Fibroblast of the aortic adventitia (primary cell): ENCODE data around the gene TMCO1. TPM values are rescaled to one million over a fixed set of nuclear protein-coding genes. Genes with fewer than 3 reads are reported as not detected.

Experiments
- DNase-seq: peaks from one replicate; pipeline ENCODE4 v3.0.0-alpha.2; 2010; ENCODE audit warnings: low read depth
- H3K4me3 ChIP-seq: 2 replicates; pipeline ENCODE4 v1.5.1; 2011; ENCODE audit warnings: low read depth, mild to moderate bottlenecking, control low read depth, low read length, moderate library complexity
- total RNA-seq: library from RNA; depleted of rRNA; stranded (reverse); fragments of >200 nt; gene quantifications from 2 replicates; pipeline ENCODE4 v1.2.3, GENCODE V29; 2012; ENCODE audit warnings: low replicate concordance
- TF ChIP-seq, protein P1 (sequence below): IDR thresholded peaks from 2 replicates; pipeline ENCODE4 v1.5.1; 2011; ENCODE audit warnings: mild to moderate bottlenecking, low read length, control low read depth, inconsistent platforms; ENCODE audit not compliant: insufficient read depth

TMCO1 gene
- total RNA-seq, 1 donor, result 112 TPM

DNA sequence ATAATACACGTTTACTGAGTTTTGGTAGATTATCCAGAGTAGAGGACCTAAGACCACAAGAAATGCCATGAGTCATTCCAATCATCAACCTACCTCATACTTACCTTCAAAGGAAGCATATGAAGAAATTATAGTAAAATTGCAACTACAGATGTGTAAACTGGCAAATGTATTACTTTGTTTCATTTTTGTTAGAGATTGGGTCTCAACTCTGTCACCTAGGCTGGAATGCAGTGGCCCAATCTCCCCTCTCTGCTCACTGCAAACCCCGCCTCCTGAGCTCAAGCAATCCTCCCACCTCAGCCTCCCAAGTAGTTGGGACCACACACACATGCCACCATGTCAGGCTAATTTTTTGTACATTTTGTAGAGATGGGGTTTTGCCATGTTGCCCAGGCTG is 5.2 kb downstream of the TMCO1 start:
- no peak overlapping the region for H3K4me3 ChIP-seq
- TF ChIP-seq, protein P1, sequence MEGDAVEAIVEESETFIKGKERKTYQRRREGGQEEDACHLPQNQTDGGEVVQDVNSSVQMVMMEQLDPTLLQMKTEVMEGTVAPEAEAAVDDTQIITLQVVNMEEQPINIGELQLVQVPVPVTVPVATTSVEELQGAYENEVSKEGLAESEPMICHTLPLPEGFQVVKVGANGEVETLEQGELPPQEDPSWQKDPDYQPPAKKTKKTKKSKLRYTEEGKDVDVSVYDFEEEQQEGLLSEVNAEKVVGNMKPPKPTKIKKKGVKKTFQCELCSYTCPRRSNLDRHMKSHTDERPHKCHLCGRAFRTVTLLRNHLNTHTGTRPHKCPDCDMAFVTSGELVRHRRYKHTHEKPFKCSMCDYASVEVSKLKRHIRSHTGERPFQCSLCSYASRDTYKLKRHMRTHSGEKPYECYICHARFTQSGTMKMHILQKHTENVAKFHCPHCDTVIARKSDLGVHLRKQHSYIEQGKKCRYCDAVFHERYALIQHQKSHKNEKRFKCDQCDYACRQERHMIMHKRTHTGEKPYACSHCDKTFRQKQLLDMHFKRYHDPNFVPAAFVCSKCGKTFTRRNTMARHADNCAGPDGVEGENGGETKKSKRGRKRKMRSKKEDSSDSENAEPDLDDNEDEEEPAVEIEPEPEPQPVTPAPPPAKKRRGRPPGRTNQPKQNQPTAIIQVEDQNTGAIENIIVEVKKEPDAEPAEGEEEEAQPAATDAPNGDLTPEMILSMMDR, result no peak
- DNase-seq, result no peak

DNA sequence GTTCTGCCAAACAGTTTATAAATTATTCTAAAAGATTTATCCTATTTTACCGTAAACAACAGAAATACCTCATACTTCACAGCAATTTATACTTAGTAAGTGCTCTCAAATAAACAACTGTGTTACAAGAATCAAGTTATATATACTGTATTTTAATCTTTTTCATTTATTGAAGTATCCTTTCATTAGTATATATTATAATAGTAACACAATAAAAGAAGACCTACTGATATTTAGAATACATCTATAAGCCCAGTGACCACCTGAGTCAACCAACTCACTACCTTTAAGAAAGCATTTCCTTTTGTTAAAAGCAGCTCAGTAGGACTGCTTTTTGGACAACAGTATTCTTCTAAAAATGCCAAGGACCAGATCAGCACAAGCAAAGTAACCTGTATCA is 5.9 kb downstream of the TMCO1 start:
- DNase-seq, result no peak
- TF ChIP-seq, protein P1, result no peak
- no peak overlapping the region for H3K4me3 ChIP-seq

DNA sequence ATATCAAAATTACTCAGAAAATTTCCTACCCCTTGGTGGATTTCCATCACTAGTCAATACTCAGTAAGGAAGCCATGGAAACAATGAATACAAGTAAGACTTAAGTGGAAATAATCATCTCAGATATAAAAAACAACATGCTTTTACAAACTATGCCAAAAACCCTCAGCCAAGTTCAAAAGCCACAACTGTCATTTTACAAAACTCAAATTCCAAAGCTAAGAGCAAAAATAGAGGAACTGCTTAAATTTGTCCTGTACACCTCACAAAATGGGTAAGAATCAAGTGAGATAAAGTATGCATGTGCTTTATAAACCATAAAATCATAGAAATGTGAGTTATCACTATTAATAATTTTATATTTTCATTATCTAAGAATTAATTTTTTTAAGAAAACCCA is 9.6 kb downstream of the TMCO1 start:
- no peak for DNase-seq
- TF ChIP-seq, protein P1, result no peak
- no peak overlapping the region for H3K4me3 ChIP-seq

DNA sequence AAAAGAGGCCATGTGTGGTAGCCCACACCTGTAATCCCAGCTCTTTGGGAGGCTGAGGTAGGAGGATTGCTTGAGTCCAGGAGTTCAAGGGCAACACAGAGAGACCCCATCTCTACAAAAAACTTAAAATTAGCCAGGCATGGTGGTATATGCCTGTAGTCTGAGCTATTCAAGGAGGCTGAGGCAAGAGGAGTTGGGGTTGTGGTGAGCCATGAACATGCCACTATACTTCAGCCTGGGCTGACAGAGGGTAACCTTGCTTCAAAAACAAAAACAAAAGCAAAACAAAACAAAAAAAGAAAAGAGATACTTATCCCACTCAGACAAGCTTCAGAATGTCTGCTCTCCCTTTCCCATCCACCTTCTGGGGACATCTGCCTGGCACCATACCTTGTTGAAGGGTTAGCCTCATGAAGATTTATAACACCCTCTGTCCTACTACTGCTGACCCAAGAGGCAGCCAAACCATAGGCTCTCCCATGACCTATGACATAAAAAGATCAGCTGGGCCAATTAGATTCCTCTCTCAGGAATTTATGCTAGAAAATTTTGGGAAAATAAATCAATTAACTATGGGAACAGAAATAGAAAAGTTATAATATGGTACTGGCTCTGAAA is 13.2 kb downstream of the TMCO1 start:
- no peak overlapping the region for H3K4me3 ChIP-seq
- DNase-seq, result no peak
- TF ChIP-seq, protein P1, result no peak

DNA sequence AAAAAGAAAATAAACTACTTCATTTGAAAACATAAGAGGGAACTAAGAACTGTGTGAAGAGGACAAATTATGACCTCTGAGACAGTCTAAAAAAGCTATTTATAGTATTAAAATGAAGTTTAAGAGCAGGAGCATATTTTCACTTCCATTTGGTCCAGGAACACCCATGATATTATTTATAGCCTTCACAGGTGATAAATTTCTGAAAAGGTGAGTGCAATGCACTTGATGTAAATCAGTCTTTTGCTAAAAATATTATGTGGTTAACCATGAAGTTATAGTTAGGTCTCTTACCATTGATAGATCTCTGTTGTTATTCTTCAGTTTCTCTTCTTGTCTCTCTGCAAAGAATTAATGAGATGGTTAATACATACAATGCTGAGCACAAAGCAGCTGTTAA is 14.7 kb downstream of the TMCO1 start:
- TF ChIP-seq, protein P1, result no peak
- no peak overlapping the region for H3K4me3 ChIP-seq
- DNase-seq, result no peak

DNA sequence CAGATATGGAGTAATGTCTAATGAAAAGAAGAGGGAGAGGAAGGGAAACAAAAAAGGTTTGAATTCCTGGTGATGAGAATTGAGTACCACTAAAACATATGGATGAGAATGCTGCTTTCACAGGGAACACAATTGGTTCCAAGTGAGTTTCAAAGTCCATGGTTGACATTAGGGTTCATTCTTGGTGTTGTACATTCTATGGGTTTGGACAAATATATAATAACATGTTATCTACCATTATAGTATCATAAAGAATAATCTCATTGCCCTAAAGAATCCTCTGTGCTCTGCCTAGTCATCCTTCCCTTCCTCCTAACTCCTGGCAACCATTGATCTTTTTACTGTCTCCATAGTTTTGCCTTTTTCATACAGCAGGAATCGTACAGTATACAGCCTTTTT is 20.1 kb downstream of the TMCO1 start:
- H3K4me3 ChIP-seq, result no peak overlapping the region
- DNase-seq, result no peak
- TF ChIP-seq, protein P1, result no peak
